Small intestine (tissue), 7 donors: ENCODE data around the gene IL3. TPM values are rescaled to one million over a fixed set of nuclear protein-coding genes. Genes with fewer than 3 reads are reported as not detected.

ENCODE experiments used
- DNase-seq, 2 donors: peaks; one replicate each; pipeline versions ENCODE4 v3.0.0 to v3.0.0-alpha.2; 2013
- FAIRE-seq: peaks from 2 replicates; lab custom pipeline; 2012; peaks lifted over from hg19 to GRCh38; lab: Jason Lieb, UNC
- H3K27ac ChIP-seq, 3 donors: one replicate each; pipeline ENCODE4 v1.5.1; 2013; ENCODE audit warnings: low read length in 2 of 3, mild to moderate bottlenecking in 2 of 3, control low read depth in 1 of 3, inconsistent platforms in 1 of 3, low read depth in 1 of 3, moderate library complexity in 1 of 3
- H3K27me3 ChIP-seq, 3 donors: one replicate each; pipeline ENCODE4 v1.6.1; 2013; ENCODE audit warnings: low read length in 3 of 3, inconsistent platforms in 1 of 3; ENCODE audit not compliant: control insufficient read depth in 3 of 3, insufficient read depth in 3 of 3
- H3K36me3 ChIP-seq, 3 donors: one replicate each; pipeline ENCODE4 v1.6.1; 2013; ENCODE audit warnings: low read length in 3 of 3, inconsistent platforms in 1 of 3, low read depth in 1 of 3, mild to moderate bottlenecking in 1 of 3, moderate library complexity in 1 of 3; ENCODE audit not compliant: control insufficient read depth in 3 of 3, insufficient read depth in 2 of 3
- H3K4me1 ChIP-seq, 3 donors: one replicate each; pipeline ENCODE4 v1.6.1; 2013; ENCODE audit warnings: low read length in 2 of 3, inconsistent platforms in 1 of 3, low read depth in 1 of 3, mild to moderate bottlenecking in 1 of 3, moderate library complexity in 1 of 3; ENCODE audit not compliant: control insufficient read depth in 3 of 3, insufficient read depth in 2 of 3
- H3K4me3 ChIP-seq, 3 donors: one replicate each; pipeline ENCODE4 v1.5.1; 2013; ENCODE audit warnings: low read length in 3 of 3, control low read depth in 1 of 3, inconsistent platforms in 1 of 3, low read depth in 1 of 3, mild to moderate bottlenecking in 1 of 3, moderate library complexity in 1 of 3
- H3K9me3 ChIP-seq, 2 donors: one replicate each; pipeline ENCODE4 v1.6.1; 2013; ENCODE audit warnings: low read depth in 1 of 2, low read length in 1 of 2; ENCODE audit not compliant: control insufficient read depth in 2 of 2, insufficient read depth in 1 of 2
- WGBS, 3 donors: extraction: QIAGEN DNeasy Blood & Tissue Kit; methylation state at CpG; one replicate each; pipeline ENCODE4 v1.1.7; 2013; 5-methylcytosine and 5-hydroxymethylcytosine counted together
- polyA plus RNA-seq, 4 donors: library from polyadenylated mRNA; stranded (reverse) in 3 of 4; unstranded in 1 of 4; fragments of 200-250 nt in 3 of 4; fragments of 120-200 nt in 1 of 4; gene quantifications; one replicate each; pipeline versions ENCODE4 v1.2.1 to v1.2.3, GENCODE V29; 2013
- donor health status: healthy with polysubstance abuse.
- donor health status: control.
- donor health status: control.
- donor health status: Bipolar disorder and iron deficiency.
- donor health status: healthy.

The IL3 gene
- polyA plus RNA-seq, 4 donors: not detected

GRCh38 chr5:132064738-132065331 is 4.4 kb downstream of the IL3 start:
- Histone ChIP-seq H3K36me3 (no peaks in the 10 kb centered on the region), H3K27ac (no peak overlapping the region), H3K27me3 (no peaks in the 10 kb centered on the region), H3K4me1 (no peaks in the 10 kb centered on the region), H3K4me3 (no peak overlapping the region), H3K9me3 (no peaks in the 10 kb centered on the region)
- DNase-seq (peak; percentile 71 to 74), FAIRE-seq (no peak)
- WGBS, 3 donors: 76 to 89% (median 81%) methylated on average over 11 of the region's 11 CpGs

DNA sequence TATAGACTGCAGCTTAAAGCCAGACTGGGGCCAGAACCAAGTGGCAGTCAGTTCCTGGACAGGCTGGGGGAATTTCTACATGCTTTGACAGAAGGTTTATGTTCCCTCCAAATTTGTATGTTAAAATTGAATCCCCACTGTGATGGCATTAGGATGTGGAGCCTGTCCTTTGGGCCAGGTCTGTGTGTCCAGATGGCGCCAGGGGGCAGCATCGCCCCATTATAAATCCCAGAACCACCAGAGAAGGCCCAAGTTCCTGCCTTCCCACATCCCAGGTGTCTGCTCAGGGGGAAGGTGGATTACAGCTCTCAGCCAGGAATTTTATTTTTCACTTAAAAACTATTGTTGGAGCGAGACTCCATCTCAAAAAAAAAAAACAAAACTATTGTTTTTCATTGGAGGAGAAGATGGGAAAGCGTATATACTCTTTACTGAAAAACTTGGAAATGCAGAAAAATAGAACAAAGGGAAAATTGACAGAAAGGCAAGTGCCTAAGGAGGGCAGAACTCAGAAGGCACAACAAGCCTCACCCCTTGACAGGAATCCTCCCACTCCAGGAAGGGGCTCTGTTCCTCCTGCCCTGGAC is 5.0 kb downstream of the IL3 start:
- H3K9me3 ChIP-seq: no peaks in the 10 kb centered on the region
- no peaks in the 10 kb centered on the region for H3K4me1 ChIP-seq
- 60 to 63% (median 63%) methylated on average over 4 of the region's 4 CpGs for WGBS, 3 donors
- H3K4me3 ChIP-seq: no peak overlapping the region
- no peaks in the 10 kb centered on the region for H3K36me3 ChIP-seq
- H3K27me3 ChIP-seq: no peaks in the 10 kb centered on the region
- DNase-seq (peak; percentile 37 to 55), FAIRE-seq (no peak)
- H3K27ac ChIP-seq: no peak overlapping the region

DNA sequence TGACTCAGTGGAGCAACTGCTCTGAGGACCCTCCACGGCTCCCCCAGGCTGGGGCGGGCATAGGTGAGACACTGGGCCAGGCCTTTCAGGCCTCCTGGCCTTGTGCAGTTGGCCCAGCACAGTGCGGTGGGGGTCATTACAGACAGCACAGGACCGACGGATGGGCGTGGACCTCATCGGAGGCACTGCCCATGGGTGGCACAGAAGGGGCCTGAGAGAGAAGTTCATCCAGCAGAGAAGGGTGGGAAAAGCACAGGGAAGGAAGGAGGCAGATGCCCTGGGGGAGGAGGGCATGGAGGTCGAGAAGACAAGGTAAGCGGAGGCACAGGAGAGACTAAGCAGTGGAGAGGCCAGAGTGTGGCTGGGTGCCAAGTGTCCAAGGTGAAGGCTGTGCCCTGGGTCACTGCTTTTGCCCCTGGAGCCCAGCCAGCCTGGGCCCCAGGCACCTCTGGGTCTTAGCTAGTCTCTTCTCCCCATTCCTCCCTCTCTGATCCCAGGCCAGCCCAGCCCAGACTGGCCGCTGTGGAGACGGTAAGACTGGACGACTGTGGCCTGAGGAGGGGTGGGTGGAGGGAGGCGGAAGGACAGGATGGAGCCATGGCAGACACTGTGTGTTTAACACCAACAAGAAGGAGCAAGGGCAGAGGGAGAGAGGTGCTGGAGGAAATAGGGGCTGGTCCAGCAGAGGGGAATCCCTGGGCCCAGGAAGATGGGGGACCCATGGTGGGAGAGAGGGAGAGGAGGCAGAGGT is 5.7 kb downstream of the IL3 start:
- FAIRE-seq: no peak
- no peak for DNase-seq
- Histone ChIP-seq H3K27me3 (no peaks in the 10 kb centered on the region), H3K36me3 (no peaks in the 10 kb centered on the region), H3K4me3 (no peak overlapping the region), H3K9me3 (no peaks in the 10 kb centered on the region), H3K27ac (no peak overlapping the region), H3K4me1 (no peaks in the 10 kb centered on the region)
- 81 to 93% (median 85%) methylated on average over 13 of the region's 13 CpGs for WGBS, 3 donors

DNA sequence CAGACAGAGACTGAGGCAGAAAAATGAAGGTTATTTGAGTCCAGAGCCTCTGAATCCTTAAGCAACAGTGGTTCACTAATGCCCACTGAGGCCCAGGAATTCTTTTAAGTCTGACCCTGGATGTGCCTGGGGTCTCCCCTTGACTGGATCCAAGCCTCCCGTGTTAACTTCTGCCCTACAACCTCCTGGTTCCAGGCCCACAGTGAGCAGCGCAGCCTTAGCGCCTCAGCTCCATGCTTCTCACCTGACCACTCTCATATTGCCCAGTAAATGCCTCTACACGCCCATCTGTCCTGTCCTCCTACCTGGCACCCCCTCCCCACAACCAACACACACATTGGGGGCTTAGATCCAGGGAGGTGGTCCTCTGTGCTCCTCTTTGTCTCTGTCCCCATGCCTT is 6.4 kb downstream of the IL3 start:
- FAIRE-seq: no peak
- no peaks in the 10 kb centered on the region for H3K27me3 ChIP-seq
- no peak for DNase-seq

GRCh38 chr5:132067451-132067850 is 7.0 kb downstream of the IL3 start:
- WGBS, 3 donors: 91 to 93% (median 93%) methylated on average over 11 of the region's 11 CpGs
- DNase-seq (no peak), FAIRE-seq (no peak)

More for the DNA sequence above, 6.4 kb downstream of the IL3 start:
- H3K36me3 ChIP-seq: no peaks in the 10 kb centered on the region
- no peak overlapping the region for H3K27ac ChIP-seq
- H3K4me3 ChIP-seq: no peak overlapping the region
- 91 to 94% (median 92%) methylated on average over 4 of the region's 4 CpGs for WGBS, 3 donors
- H3K4me1 ChIP-seq: no peaks in the 10 kb centered on the region
- no peaks in the 10 kb centered on the region for H3K9me3 ChIP-seq

DNA sequence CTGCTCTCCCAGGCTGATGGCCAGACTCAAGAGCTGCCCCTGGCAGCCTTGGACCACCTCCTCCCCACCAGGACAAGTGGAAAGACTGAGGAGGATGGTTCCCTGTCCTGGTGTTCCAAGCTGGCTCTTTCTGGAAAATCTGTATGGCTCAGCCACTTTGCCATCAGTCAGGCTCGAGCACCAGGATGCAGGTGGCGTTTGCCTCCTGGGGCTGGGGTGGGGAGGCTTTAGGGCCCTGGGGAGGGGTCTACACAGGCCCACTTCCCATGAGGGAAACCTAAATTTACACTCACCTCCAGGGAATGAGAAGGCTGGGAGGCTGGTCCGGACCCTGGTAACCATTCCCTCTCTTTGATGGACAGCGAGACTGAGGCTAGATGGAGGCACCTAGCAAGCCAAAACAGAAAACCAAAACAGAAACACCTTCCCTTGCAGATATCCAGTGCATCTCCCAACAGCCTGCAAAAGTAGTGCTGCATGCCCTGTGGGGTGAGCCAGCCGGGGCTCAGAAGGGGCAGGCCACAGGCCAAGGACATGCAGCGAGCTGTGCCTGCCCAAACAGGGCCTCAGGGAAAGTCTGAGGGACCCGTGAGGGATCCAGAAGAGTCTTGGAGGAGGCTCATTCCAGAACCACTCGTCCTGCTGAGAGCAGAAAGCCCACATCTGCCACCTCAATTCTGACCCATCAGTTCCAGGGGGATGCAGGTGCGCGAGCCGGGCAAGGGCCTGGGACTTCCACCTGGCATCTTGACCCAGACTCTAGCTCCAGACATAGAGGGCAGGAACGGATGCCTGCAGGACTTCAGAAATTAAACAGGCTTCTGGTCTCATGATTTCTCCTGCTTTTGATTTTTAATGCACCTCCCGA is 7.7 kb downstream of the IL3 start:
- Histone ChIP-seq H3K9me3 (no peaks in the 10 kb centered on the region), H3K4me1 (no peaks in the 10 kb centered on the region), H3K27ac (no peak overlapping the region), H3K27me3 (no peaks in the 10 kb centered on the region), H3K4me3 (no peak overlapping the region), H3K36me3 (no peaks in the 10 kb centered on the region)
- no peak for DNase-seq
- no peak for FAIRE-seq
- WGBS, 3 donors: 87 to 91% (median 88%) methylated on average over 13 of the region's 13 CpGs

More at GRCh38 chr5:132067451-132067850, 7.0 kb downstream of the IL3 start:
- no peaks in the 10 kb centered on the region for H3K9me3 ChIP-seq
- no peaks in the 10 kb centered on the region for H3K36me3 ChIP-seq
- H3K27me3 ChIP-seq: no peaks in the 10 kb centered on the region
- H3K4me1 ChIP-seq: no peaks in the 10 kb centered on the region
- no peak overlapping the region for H3K4me3 ChIP-seq
- no peak overlapping the region for H3K27ac ChIP-seq

DNA sequence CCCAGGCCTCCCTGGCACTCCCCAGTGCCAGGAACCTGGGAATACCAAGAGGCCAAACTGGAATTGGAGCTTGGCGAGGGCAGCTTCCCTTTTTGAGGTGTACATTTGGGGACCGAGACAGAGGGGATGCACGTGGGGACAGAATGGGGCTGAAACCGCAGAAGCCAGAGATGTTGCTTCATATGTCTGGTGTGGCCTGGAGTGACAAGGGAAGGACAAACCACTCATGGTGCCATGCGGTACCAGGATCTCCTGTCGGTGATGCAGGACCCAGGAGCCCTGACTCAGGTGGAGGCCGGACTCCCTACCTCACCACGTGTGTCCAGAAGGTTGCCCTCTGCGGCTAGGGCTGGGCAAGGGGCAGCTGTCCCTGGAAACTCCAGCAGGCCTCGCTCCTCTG is 9.1 kb downstream of the IL3 start:
- H3K4me1 ChIP-seq: no peaks in the 10 kb centered on the region
- H3K27ac ChIP-seq: no peak overlapping the region
- no peak overlapping the region for H3K4me3 ChIP-seq
- FAIRE-seq (no peak), DNase-seq (no peak)
- H3K27me3 ChIP-seq: no peaks in the 10 kb centered on the region
- WGBS, 3 donors: 86 to 98% (median 92%) methylated on average over 10 of the region's 10 CpGs
- H3K9me3 ChIP-seq: no peaks in the 10 kb centered on the region
- no peaks in the 10 kb centered on the region for H3K36me3 ChIP-seq

GRCh38 chr5:132069994-132070393 is 9.5 kb downstream of the IL3 start:
- Histone ChIP-seq H3K36me3 (no peaks in the 10 kb centered on the region), H3K9me3 (no peaks in the 10 kb centered on the region), H3K4me1 (peaks cover 0 to under 1% (median 0%) of the 10 kb centered on the region in 3 donors), H3K27me3 (no peaks in the 10 kb centered on the region), H3K27ac (no peak overlapping the region), H3K4me3 (no peak overlapping the region)
- DNase-seq: no peak
- FAIRE-seq: no peak
- 82 to 98% (median 94%) methylated on average over 3 of the region's 3 CpGs for WGBS, 3 donors
